Activated B cell treated with CpG ODN at 0.5 μM for 24 hours (primary cell): Measurements from ENCODE around the gene WDR3. TPM values are rescaled to one million over a fixed set of nuclear protein-coding genes. Genes with fewer than 3 reads are reported as not detected.

Source experiments
- ATAC-seq: fragments of 200-7000 bp; cut with Tn5 transposase; one replicate; pipeline ENCODE4 v1.10.0; 2021; ENCODE audit warnings: low read depth, mild to moderate bottlenecking, moderate library complexity
- CTCF ChIA-PET: fragments of 350-600 bp; sonication (Branson Sonifier 250); formaldehyde crosslinking; loops from one replicate; lab custom pipeline; 2021; ENCODE audit warnings: antibody characterized with exemption; lab: Charles Lee
- POLR2A ChIA-PET: fragments of 350-600 bp; sonication (Branson Sonifier 250); formaldehyde crosslinking; loops from one replicate; lab custom pipeline; 2021; ENCODE audit warnings: antibody characterized with exemption; lab: Charles Lee
- DNase-seq: peaks from one replicate; pipeline ENCODE4 v3.0.0; 2022
- H3K27ac Mint-ChIP-seq: one replicate; pipeline ENCODE4 v1.8.0; 2020; ENCODE audit warnings: mixed read lengths
- H3K27me3 Mint-ChIP-seq: one replicate; pipeline ENCODE4 v1.8.0; 2021; ENCODE audit warnings: mixed read lengths
- H3K36me3 Mint-ChIP-seq: one replicate; pipeline ENCODE4 v1.8.0; 2021; ENCODE audit warnings: low read depth, mixed read lengths
- H3K4me1 Mint-ChIP-seq: one replicate; pipeline ENCODE4 v1.8.0; 2021; ENCODE audit warnings: mixed read lengths
- H3K4me3 Mint-ChIP-seq: one replicate; pipeline ENCODE4 v1.8.0; 2020; ENCODE audit warnings: mild to moderate bottlenecking, mixed read lengths
- H3K9me3 Mint-ChIP-seq: one replicate; pipeline ENCODE4 v1.8.0; 2020; ENCODE audit warnings: mixed read lengths
- CTCF ChIP-seq: fragments of 200-600 bp; IDR thresholded peaks from one replicate; pipeline ENCODE4 v1.8.0; 2022; ENCODE audit warnings: antibody characterized with exemption, mild to moderate bottlenecking
- intact Hi-C: fragments of 100-400 bp; cut with micrococcal nuclease; formaldehyde crosslinking; loops from one replicate; pipeline ENCODE4 v1.15.1; 2024
- total RNA-seq: library from RNA; stranded (reverse); gene quantifications from 2 replicates; pipeline ENCODE4 v1.2.3, GENCODE V29; 2022

The WDR3 gene
- total RNA-seq, 1 donor from 2014 or later, result 32.7 TPM

DNA sequence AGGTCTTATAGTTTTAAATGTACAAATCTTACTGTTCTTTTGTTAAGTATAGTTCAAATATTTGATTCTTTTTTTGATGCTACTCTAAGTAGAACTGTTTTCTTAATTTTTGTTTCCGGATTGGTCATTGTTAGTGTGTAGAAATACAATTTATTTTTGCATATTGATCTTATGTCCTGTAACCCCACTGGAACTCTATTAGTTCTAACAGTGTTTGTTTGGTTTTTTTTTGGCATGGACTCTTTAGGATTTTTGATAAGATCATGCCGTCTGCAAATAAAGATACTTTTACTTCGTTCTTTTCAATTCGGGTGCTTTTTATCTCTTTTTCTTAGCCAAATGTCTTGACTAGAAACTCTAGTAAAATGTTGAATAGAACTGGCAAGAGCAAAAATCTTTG, 26.6 kb upstream of the WDR3 start:
- ChIA-PET POLR2A (no interaction called here), CTCF (no interaction called here)
- intact Hi-C loops, result no loop called here
- H3K4me3 Mint-ChIP-seq, result no peak overlapping the region
- no peaks in the 10 kb centered on the region for H3K4me1 Mint-ChIP-seq
- H3K36me3 Mint-ChIP-seq, result peaks cover 83% of the 10 kb centered on the region
- TF ChIP-seq CTCF, result no peak
- no peaks in the 10 kb centered on the region for H3K27me3 Mint-ChIP-seq
- H3K27ac Mint-ChIP-seq, result no peak overlapping the region
- DNase-seq (no peak), ATAC-seq (no peak)
- H3K9me3 Mint-ChIP-seq, result no peaks in the 10 kb centered on the region

GRCh38 chr1:117904485-117904884, 25.1 kb upstream of the WDR3 start:
- Mint-ChIP-seq H3K36me3 (peaks cover 77% of the 10 kb centered on the region), H3K27ac (no peak overlapping the region), H3K9me3 (no peaks in the 10 kb centered on the region), H3K4me3 (no peak overlapping the region), H3K4me1 (no peaks in the 10 kb centered on the region), H3K27me3 (no peaks in the 10 kb centered on the region)
- TF ChIP-seq CTCF, result no peak
- POLR2A ChIA-PET, result interaction anchor here (0.6 to 0.7 kb wide), 2 partner anchors 117 to 405 kb away, joined by 3 read pairs; no protein-coding TSS in a partner anchor
- CTCF ChIA-PET, result no interaction called here
- ATAC-seq (no peak), DNase-seq (no peak)
- intact Hi-C loops, result no loop called here

DNA sequence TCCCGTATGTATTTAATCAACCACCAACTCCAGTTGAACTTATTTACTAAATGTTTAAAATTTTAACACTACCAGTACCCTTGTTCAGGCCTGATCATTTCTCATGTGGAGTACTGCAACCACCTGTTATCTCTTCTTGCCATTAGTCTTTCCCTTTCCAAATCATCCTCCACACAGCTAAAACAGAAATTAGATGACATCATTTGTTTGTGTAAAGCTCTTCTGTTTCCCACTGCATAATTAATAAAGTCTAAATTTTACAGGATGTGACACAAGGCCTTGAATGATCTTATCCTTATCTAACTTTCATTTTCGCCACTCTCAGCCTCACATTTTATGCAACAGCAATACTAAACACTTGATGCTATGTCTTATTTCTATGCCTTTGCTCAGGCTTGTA, 24.5 kb upstream of the WDR3 start:
- Mint-ChIP-seq H3K4me3 (no peak overlapping the region), H3K9me3 (no peaks in the 10 kb centered on the region), H3K27ac (no peak overlapping the region), H3K4me1 (no peaks in the 10 kb centered on the region), H3K27me3 (no peaks in the 10 kb centered on the region), H3K36me3 (peaks cover 80% of the 10 kb centered on the region)
- no peak for ATAC-seq
- no peak for TF ChIP-seq CTCF
- intact Hi-C loops, result no loop called here
- no peak for DNase-seq
- CTCF ChIA-PET, result interaction anchor here (2.6 kb wide), 1 partner anchor 8 kb away, joined by 11 read pairs; no protein-coding TSS in a partner anchor
- POLR2A ChIA-PET, result interaction anchor here (0.6 kb wide), 1 partner anchor 118 kb away, joined by 3 read pairs; no protein-coding TSS in a partner anchor

GRCh38 chr1:117911051-117911450, 18.5 kb upstream of the WDR3 start:
- DNase-seq (no peak), ATAC-seq (no peak)
- Mint-ChIP-seq H3K4me1 (no peaks in the 10 kb centered on the region), H3K9me3 (no peaks in the 10 kb centered on the region), H3K27ac (no peak overlapping the region), H3K27me3 (no peaks in the 10 kb centered on the region), H3K4me3 (no peak overlapping the region), H3K36me3 (peaks cover 86% of the 10 kb centered on the region)
- CTCF ChIA-PET, result interaction anchor here (1.1 kb wide), 1 partner anchor 15 kb away, joined by 3 read pairs; no protein-coding TSS in a partner anchor
- intact Hi-C loops, result no loop called here
- POLR2A ChIA-PET, result no interaction called here
- TF ChIP-seq CTCF, result no peak

- no peak overlapping the region for H3K4me3 Mint-ChIP-seq
- DNase-seq (no peak), ATAC-seq (no peak)
- CTCF ChIA-PET, result no interaction called here
- H3K36me3 Mint-ChIP-seq, result peaks cover 51% of the 10 kb centered on the region
- TF ChIP-seq CTCF, result no peak
- H3K27me3 Mint-ChIP-seq, result no peaks in the 10 kb centered on the region
- intact Hi-C loops, result no loop called here
- no peak overlapping the region for H3K27ac Mint-ChIP-seq
- POLR2A ChIA-PET, result no interaction called here
- no peaks in the 10 kb centered on the region for H3K4me1 Mint-ChIP-seq
- H3K9me3 Mint-ChIP-seq, result no peaks in the 10 kb centered on the region
These were observed 10.2 kb upstream of the WDR3 start for GRCh38 chr1:117919376-117919775.
